Measurements from ENCODE around the gene TTC28.
"Not testable (repeated sequence)": the region's sequence is repeated elsewhere in the genome, so short reads cannot be mapped to it uniquely, and the experiment has no call there.

TTC28 gene

DNA sequence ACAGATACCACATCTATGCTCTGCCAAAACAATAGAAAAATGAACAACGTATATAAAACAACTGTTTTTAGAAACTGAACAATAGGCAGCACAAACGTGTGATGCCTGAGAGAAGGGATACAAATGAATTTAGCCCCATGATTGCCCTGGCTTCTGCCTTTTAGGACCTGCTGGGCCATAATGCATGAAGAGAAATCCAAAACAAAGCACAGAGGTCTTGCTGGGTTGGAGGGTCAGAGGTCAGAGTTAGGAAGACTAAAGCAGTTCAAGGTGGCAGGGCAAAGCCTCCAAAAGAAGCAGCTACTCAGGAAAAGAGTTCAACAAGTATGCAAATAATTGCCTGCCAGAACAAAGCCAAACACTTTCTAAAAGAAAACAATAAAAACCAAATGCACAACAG, 138.5 kb downstream of the TTC28 start:
- no peaks in the 10 kb centered on the region for H3K36me3 ChIP-seq (ENCODE audit: control insufficient read depth in 2 of 2, insufficient read depth in 2 of 2, low read length in 2 of 2)
- H3K9me3 ChIP-seq (ENCODE audit: control insufficient read depth in 2 of 2, low read length in 2 of 2), result no peaks in the 10 kb centered on the region
- H3K4me1 ChIP-seq (ENCODE audit: control insufficient read depth in 2 of 2, insufficient read depth in 2 of 2, low read length in 2 of 2), result no peaks in the 10 kb centered on the region
- H3K27me3 ChIP-seq (ENCODE audit: control insufficient read depth in 2 of 2, insufficient read depth in 2 of 2, low read length in 2 of 2), result no peaks in the 10 kb centered on the region
- no peak overlapping the region for H3K9ac ChIP-seq (ENCODE audit: low read depth in 1 of 2, low read length in 2 of 2)
- H3K27ac ChIP-seq (ENCODE audit: low read depth in 2 of 2, low read length in 2 of 2), result no peak overlapping the region
- no peak overlapping the region for H3K4me3 ChIP-seq (ENCODE audit: low read length in 2 of 2)

DNA sequence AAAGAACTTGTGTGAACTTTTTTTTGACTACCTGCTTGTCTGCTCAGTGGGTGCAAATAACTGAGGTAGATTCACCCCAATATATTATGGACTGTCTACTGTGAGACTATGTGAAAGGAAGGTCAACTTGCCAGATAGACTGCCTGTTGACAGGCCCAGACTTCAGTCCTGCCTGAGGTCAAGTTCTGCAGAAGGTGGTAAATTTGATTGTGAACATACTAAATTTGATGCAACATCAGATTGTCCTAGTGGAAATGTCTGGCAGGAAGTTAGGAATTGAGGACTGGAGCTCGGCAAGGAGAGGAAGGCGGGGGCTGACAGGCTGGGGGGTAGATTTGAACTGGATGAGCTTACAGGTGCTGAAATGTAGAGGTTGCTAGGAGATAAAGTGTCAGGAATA, 140.7 kb downstream of the TTC28 start:
- H3K9ac ChIP-seq (ENCODE audit: low read depth in 1 of 2, low read length in 2 of 2), result no peak overlapping the region
- no peaks in the 10 kb centered on the region for H3K4me1 ChIP-seq (ENCODE audit: control insufficient read depth in 2 of 2, insufficient read depth in 2 of 2, low read length in 2 of 2)
- no peaks in the 10 kb centered on the region for H3K9me3 ChIP-seq (ENCODE audit: control insufficient read depth in 2 of 2, low read length in 2 of 2)
- H3K27me3 ChIP-seq (ENCODE audit: control insufficient read depth in 2 of 2, insufficient read depth in 2 of 2, low read length in 2 of 2), result no peaks in the 10 kb centered on the region
- H3K36me3 ChIP-seq (ENCODE audit: control insufficient read depth in 2 of 2, insufficient read depth in 2 of 2, low read length in 2 of 2), result no peaks in the 10 kb centered on the region
- H3K27ac ChIP-seq (ENCODE audit: low read depth in 2 of 2, low read length in 2 of 2), result no peak overlapping the region
- no peak overlapping the region for H3K4me3 ChIP-seq (ENCODE audit: low read length in 2 of 2)

DNA sequence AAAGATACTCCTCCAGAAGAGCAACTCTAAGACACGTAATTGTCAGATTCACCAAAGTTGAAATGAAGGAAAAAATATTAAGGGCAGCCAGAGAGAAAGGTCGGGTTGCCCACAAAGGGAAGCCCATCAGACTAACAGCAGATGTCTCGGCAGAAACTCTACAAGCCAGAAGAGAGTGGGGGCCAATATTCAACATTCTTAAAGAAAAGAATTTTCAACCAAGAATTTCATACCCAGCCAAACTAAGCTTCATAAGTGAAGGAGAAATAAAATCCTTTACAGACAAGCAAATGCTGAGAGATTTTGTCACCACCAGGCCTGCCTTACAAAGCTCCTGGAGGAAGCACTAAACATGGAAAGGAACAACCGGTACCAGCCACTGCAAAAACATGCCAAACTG, 149.1 kb downstream of the TTC28 start:
- not testable (repeated sequence) for H3K27ac ChIP-seq (ENCODE audit: low read depth in 2 of 2, low read length in 2 of 2); H3K4me3 ChIP-seq (ENCODE audit: low read length in 2 of 2); H3K9me3 ChIP-seq (ENCODE audit: control insufficient read depth in 2 of 2, low read length in 2 of 2); H3K4me1 ChIP-seq (ENCODE audit: control insufficient read depth in 2 of 2, insufficient read depth in 2 of 2, low read length in 2 of 2); H3K36me3 ChIP-seq (ENCODE audit: control insufficient read depth in 2 of 2, insufficient read depth in 2 of 2, low read length in 2 of 2); H3K9ac ChIP-seq (ENCODE audit: low read depth in 1 of 2, low read length in 2 of 2); H3K27me3 ChIP-seq (ENCODE audit: control insufficient read depth in 2 of 2, insufficient read depth in 2 of 2, low read length in 2 of 2)

DNA sequence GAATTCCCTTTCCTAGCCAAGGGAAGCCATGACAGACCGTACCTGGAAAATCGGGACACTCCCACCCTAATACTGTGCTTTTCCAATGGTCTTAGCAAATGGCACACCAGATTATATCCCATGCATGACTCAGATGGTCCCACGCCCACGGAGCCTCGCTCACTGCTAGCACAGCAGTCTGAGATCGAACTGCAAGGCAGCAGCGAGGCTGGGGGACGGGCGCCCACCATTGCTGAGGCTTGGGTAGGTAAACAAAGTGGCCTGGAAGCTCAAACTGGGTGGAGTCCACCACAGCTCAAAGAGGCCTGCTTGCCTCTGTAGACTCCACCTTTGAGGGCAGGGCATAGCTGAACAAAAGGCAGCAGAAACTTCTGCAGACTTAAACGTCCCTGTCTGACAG, 150.5 kb downstream of the TTC28 start:
- H3K4me3 ChIP-seq (ENCODE audit: low read length in 2 of 2); H3K27ac ChIP-seq (ENCODE audit: low read depth in 2 of 2, low read length in 2 of 2); H3K9ac ChIP-seq (ENCODE audit: low read depth in 1 of 2, low read length in 2 of 2); H3K9me3 ChIP-seq (ENCODE audit: control insufficient read depth in 2 of 2, low read length in 2 of 2); H3K36me3 ChIP-seq (ENCODE audit: control insufficient read depth in 2 of 2, insufficient read depth in 2 of 2, low read length in 2 of 2); H3K4me1 ChIP-seq (ENCODE audit: control insufficient read depth in 2 of 2, insufficient read depth in 2 of 2, low read length in 2 of 2); H3K27me3 ChIP-seq (ENCODE audit: control insufficient read depth in 2 of 2, insufficient read depth in 2 of 2, low read length in 2 of 2): not testable (repeated sequence)

- Histone ChIP-seq H3K36me3 (ENCODE audit: control insufficient read depth in 2 of 2, insufficient read depth in 2 of 2, low read length in 2 of 2) (no peaks in the 10 kb centered on the region), H3K27me3 (ENCODE audit: control insufficient read depth in 2 of 2, insufficient read depth in 2 of 2, low read length in 2 of 2) (no peaks in the 10 kb centered on the region), H3K4me1 (ENCODE audit: control insufficient read depth in 2 of 2, insufficient read depth in 2 of 2, low read length in 2 of 2) (no peaks in the 10 kb centered on the region), H3K27ac (ENCODE audit: low read depth in 2 of 2, low read length in 2 of 2) (no peak overlapping the region), H3K4me3 (ENCODE audit: low read length in 2 of 2) (no peak overlapping the region), H3K9ac (ENCODE audit: low read depth in 1 of 2, low read length in 2 of 2) (no peak overlapping the region), H3K9me3 (ENCODE audit: control insufficient read depth in 2 of 2, low read length in 2 of 2) (no peaks in the 10 kb centered on the region)
Observed at GRCh38 chr22:28521451-28521850, 158.2 kb downstream of the TTC28 start.

DNA sequence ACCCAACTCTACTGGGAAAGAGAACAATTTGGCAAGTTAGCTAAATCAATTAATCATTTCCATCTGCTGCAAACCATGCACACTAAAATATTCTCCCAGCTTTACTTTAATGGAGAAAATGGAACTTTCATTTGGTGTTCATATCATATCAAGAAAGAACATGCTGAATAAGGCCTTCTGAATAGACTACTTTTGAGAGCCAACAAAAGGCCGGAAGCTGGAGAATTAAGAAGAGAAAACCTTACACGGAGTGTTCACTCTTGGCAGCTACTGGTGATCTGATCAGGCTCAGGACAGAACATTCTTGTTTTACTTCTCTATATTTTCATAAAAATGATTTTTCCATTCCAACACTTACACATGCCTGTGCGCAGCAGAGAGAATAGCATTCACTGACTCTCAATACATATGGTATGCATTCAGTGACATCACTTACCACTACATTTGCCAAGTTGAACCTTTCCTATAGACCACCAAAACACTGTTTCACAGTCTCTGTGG, 165.3 kb downstream of the TTC28 start:
- Histone ChIP-seq H3K9me3 (ENCODE audit: control insufficient read depth in 2 of 2, low read length in 2 of 2) (no peaks in the 10 kb centered on the region), H3K27me3 (ENCODE audit: control insufficient read depth in 2 of 2, insufficient read depth in 2 of 2, low read length in 2 of 2) (no peaks in the 10 kb centered on the region), H3K36me3 (ENCODE audit: control insufficient read depth in 2 of 2, insufficient read depth in 2 of 2, low read length in 2 of 2) (no peaks in the 10 kb centered on the region), H3K4me1 (ENCODE audit: control insufficient read depth in 2 of 2, insufficient read depth in 2 of 2, low read length in 2 of 2) (no peaks in the 10 kb centered on the region), H3K27ac (ENCODE audit: low read depth in 2 of 2, low read length in 2 of 2) (no peak overlapping the region), H3K4me3 (ENCODE audit: low read length in 2 of 2) (no peak overlapping the region), H3K9ac (ENCODE audit: low read depth in 1 of 2, low read length in 2 of 2) (no peak overlapping the region)

DNA sequence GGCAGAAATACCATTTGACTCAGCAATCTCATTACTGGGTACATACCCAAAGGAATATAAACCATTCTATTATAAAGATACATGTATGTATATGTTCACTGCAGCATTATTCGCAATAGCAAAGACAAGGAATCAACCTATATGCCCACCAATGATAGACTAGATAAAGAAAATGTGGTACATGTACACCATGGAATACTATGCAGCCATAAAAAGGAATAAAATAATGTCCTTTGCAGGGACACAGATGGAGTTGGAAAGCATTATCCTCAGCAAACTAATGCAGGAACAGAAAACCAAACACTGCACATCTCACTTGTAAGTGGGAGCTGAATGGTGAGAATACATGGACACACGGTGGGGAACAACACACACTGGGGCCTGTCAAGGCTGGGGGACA, 167.3 kb downstream of the TTC28 start:
- not testable (repeated sequence) for H3K4me1 ChIP-seq (ENCODE audit: control insufficient read depth in 2 of 2, insufficient read depth in 2 of 2, low read length in 2 of 2); H3K27ac ChIP-seq (ENCODE audit: low read depth in 2 of 2, low read length in 2 of 2); H3K4me3 ChIP-seq (ENCODE audit: low read length in 2 of 2); H3K9me3 ChIP-seq (ENCODE audit: control insufficient read depth in 2 of 2, low read length in 2 of 2); H3K9ac ChIP-seq (ENCODE audit: low read depth in 1 of 2, low read length in 2 of 2); H3K36me3 ChIP-seq (ENCODE audit: control insufficient read depth in 2 of 2, insufficient read depth in 2 of 2, low read length in 2 of 2); H3K27me3 ChIP-seq (ENCODE audit: control insufficient read depth in 2 of 2, insufficient read depth in 2 of 2, low read length in 2 of 2)

DNA sequence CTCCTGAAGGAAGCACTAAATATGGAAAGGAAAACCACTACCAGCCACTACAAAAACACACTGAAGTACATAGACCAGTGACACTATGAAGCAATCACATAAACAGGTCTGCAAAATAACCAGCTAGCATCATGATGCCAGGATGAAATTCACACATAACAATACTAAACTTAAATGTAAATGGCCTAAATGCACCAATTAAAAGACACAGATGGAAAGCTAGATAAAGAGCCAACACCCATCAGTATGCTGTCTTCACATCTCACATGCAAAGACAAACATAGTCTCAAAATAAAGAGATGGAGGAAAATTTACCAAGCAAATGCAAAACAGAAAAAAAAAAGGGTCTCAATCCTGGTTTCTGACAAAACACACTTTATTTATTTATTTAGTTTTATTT, 171.7 kb downstream of the TTC28 start:
- Histone ChIP-seq H3K9ac (ENCODE audit: low read depth in 1 of 2, low read length in 2 of 2) (no peak overlapping the region), H3K27ac (ENCODE audit: low read depth in 2 of 2, low read length in 2 of 2) (no peak overlapping the region), H3K4me1 (ENCODE audit: control insufficient read depth in 2 of 2, insufficient read depth in 2 of 2, low read length in 2 of 2) (peaks cover 0 to 3% of the 10 kb centered on the region in 2 donors), H3K4me3 (ENCODE audit: low read length in 2 of 2) (no peak overlapping the region), H3K36me3 (ENCODE audit: control insufficient read depth in 2 of 2, insufficient read depth in 2 of 2, low read length in 2 of 2) (no peaks in the 10 kb centered on the region), H3K27me3 (ENCODE audit: control insufficient read depth in 2 of 2, insufficient read depth in 2 of 2, low read length in 2 of 2) (no peaks in the 10 kb centered on the region), H3K9me3 (ENCODE audit: control insufficient read depth in 2 of 2, low read length in 2 of 2) (no peaks in the 10 kb centered on the region)

GRCh38 chr22:28506150-28506535, 173.5 kb downstream of the TTC28 start:
- H3K36me3 ChIP-seq (ENCODE audit: control insufficient read depth in 2 of 2, insufficient read depth in 2 of 2, low read length in 2 of 2), result no peaks in the 10 kb centered on the region
- H3K27me3 ChIP-seq (ENCODE audit: control insufficient read depth in 2 of 2, insufficient read depth in 2 of 2, low read length in 2 of 2), result no peaks in the 10 kb centered on the region
- H3K4me3 ChIP-seq (ENCODE audit: low read length in 2 of 2), result no peak overlapping the region
- H3K27ac ChIP-seq (ENCODE audit: low read depth in 2 of 2, low read length in 2 of 2), result no peak overlapping the region
- H3K4me1 ChIP-seq (ENCODE audit: control insufficient read depth in 2 of 2, insufficient read depth in 2 of 2, low read length in 2 of 2), result peaks cover 0 to 3% of the 10 kb centered on the region in 2 donors
- H3K9me3 ChIP-seq (ENCODE audit: control insufficient read depth in 2 of 2, low read length in 2 of 2), result no peaks in the 10 kb centered on the region
- no peak overlapping the region for H3K9ac ChIP-seq (ENCODE audit: low read depth in 1 of 2, low read length in 2 of 2)

DNA sequence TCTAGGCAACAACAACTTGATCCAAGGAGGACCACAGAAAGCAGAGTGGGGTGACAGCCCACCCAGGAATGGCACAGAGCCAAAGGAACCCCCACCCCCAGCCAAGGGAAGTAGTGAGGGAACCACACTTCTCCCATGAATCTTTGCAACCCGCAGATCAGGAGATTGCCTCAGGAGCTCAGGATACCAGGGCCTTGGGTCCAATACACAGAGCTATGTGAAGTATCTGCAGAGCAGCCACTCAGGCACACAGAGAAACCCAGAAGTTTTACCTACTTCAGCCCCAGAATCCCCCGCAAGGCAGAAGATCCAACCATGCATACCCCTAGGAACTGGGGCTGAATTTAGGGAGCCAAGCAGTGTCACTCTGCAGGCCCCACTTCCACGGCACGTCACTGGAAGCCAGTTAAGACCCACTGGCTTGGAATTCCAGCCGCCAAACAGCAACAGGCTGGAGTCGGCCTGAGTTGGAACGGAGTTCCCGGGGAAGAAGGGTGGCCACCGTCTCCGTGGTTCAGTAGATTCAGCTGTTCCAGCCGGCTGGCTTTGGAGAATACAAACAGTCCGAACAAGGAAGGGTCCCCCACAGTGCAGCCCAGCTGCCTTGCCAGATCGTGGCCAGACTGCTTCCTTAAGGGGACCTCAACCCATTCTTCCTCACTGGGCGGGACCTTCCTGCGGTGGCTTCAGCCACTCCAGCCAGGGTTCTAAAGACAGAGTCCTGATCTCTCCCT, 174.1 kb downstream of the TTC28 start:
- H3K27me3 ChIP-seq (ENCODE audit: control insufficient read depth in 2 of 2, insufficient read depth in 2 of 2, low read length in 2 of 2), result no peaks in the 10 kb centered on the region
- H3K9me3 ChIP-seq (ENCODE audit: control insufficient read depth in 2 of 2, low read length in 2 of 2), result no peaks in the 10 kb centered on the region
- H3K36me3 ChIP-seq (ENCODE audit: control insufficient read depth in 2 of 2, insufficient read depth in 2 of 2, low read length in 2 of 2), result no peaks in the 10 kb centered on the region
- H3K4me3 ChIP-seq (ENCODE audit: low read length in 2 of 2), result no peak overlapping the region
- H3K27ac ChIP-seq (ENCODE audit: low read depth in 2 of 2, low read length in 2 of 2), result no peak overlapping the region
- H3K9ac ChIP-seq (ENCODE audit: low read depth in 1 of 2, low read length in 2 of 2), result no peak overlapping the region
- H3K4me1 ChIP-seq (ENCODE audit: control insufficient read depth in 2 of 2, insufficient read depth in 2 of 2, low read length in 2 of 2), result peaks cover 0 to 3% of the 10 kb centered on the region in 2 donors

GRCh38 chr22:28500006-28500405, 179.6 kb downstream of the TTC28 start:
- no peaks in the 10 kb centered on the region for H3K27me3 ChIP-seq (ENCODE audit: control insufficient read depth in 2 of 2, insufficient read depth in 2 of 2, low read length in 2 of 2)
- no peak overlapping the region for H3K9ac ChIP-seq (ENCODE audit: low read depth in 1 of 2, low read length in 2 of 2)
- no peak overlapping the region for H3K27ac ChIP-seq (ENCODE audit: low read depth in 2 of 2, low read length in 2 of 2)
- no peak overlapping the region for H3K4me3 ChIP-seq (ENCODE audit: low read length in 2 of 2)
- H3K9me3 ChIP-seq (ENCODE audit: control insufficient read depth in 2 of 2, low read length in 2 of 2), result no peaks in the 10 kb centered on the region
- H3K4me1 ChIP-seq (ENCODE audit: control insufficient read depth in 2 of 2, insufficient read depth in 2 of 2, low read length in 2 of 2), result no peaks in the 10 kb centered on the region
- H3K36me3 ChIP-seq (ENCODE audit: control insufficient read depth in 2 of 2, insufficient read depth in 2 of 2, low read length in 2 of 2), result no peaks in the 10 kb centered on the region

Measured in mucosa of rectum (tissue), 2 donors.